ENCODE results near the gene CAPN12.

Gene CAPN12

DNA sequence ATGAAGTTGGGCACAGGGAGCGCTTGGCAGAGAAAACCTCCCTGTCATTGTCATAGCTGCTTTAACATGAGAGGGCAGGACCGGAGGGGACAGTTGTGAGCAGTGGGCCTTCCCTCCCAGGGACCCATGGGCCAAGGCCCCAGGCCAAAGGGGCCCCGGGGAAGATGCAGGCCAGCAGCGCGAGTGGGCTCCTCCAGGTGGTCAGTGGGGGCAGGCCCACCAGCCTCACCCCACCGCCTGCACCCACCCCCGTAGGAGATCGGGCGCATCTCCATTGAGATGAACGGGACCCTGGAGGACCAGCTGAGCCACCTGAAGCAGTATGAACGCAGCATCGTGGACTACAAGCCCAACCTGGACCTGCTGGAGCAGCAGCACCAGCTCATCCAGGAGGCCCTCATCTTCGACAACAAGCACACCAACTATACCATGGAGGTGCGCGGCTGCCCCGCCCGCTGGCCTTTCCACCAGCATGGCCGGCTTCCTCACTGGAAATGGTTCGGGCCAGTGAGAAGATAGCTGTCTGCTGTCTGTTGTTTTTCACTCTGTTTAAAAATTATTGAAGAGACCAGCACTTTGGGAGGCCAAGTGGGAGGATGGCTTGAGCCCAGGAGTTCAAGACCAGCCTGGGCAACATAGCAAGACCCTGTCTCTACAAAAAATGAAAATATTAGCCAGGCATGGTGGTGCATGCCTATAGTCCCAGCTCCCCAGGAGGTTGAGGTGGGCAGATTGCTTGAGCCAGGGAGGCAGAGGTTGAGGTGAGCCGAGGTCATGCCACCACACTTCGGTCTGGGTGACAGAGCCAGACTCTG lies 18.6 kb downstream of the CAPN12 start:
- no peak for DNase-seq

DNA sequence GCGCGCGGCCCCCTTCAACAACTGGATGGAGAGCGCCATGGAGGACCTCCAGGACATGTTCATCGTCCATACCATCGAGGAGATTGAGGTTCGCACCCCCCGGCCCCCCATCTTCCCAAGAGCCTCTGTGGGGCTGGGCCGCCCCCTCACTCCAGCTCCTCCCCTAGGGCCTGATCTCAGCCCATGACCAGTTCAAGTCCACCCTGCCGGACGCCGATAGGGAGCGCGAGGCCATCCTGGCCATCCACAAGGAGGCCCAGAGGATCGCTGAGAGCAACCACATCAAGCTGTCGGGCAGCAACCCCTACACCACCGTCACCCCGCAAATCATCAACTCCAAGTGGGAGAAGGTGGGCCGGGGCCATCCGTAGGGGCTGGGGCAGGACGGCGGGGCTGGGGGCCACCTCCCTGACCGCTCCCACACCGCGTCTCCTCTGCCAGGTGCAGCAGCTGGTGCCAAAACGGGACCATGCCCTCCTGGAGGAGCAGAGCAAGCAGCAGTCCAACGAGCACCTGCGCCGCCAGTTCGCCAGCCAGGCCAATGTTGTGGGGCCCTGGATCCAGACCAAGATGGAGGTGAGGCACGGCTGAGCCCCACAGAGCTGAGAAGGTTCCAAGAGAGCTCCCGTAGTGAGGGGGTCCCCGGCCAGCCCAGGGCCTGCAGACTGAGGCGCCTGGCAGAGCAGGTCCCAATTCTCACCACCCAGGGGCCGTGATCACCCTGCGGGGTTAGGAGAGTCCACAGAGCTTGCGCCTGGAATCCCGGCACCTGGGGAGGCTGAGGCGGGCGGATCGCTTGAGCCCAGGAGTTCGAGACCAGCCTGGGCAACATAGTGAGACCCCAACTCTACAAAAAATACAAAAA lies 20.1 kb downstream of the CAPN12 start:
- DNase-seq = no peak

DNA sequence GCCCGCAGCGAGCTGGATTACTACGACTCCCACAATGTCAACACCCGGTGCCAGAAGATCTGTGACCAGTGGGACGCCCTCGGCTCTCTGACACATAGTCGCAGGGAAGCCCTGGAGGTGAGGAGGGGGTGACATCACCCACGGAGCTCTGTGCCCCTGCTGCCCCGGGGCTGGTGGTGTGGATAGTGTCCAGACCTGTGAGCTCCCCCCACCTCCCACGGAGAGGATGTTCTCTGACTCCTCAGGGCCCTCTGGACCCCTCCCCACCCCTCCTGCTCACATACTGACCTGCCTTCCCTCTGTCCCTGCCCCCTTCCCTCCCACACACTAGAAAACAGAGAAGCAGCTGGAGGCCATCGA lies 20.7 kb downstream of the CAPN12 start:
- DNase-seq = no peak

- DNase-seq = no peak
These were observed 21.2 kb downstream of the CAPN12 start for GRCh38 chr19:38722947-38723605.

- no peak for DNase-seq
These were observed 22.1 kb downstream of the CAPN12 start for GRCh38 chr19:38721979-38722773.

GRCh38 chr19:38721496-38721895 lies 22.8 kb downstream of the CAPN12 start:
- DNase-seq = no peak

GRCh38 chr19:38720559-38721236 lies 23.6 kb downstream of the CAPN12 start:
- DNase-seq = no peak

DNA sequence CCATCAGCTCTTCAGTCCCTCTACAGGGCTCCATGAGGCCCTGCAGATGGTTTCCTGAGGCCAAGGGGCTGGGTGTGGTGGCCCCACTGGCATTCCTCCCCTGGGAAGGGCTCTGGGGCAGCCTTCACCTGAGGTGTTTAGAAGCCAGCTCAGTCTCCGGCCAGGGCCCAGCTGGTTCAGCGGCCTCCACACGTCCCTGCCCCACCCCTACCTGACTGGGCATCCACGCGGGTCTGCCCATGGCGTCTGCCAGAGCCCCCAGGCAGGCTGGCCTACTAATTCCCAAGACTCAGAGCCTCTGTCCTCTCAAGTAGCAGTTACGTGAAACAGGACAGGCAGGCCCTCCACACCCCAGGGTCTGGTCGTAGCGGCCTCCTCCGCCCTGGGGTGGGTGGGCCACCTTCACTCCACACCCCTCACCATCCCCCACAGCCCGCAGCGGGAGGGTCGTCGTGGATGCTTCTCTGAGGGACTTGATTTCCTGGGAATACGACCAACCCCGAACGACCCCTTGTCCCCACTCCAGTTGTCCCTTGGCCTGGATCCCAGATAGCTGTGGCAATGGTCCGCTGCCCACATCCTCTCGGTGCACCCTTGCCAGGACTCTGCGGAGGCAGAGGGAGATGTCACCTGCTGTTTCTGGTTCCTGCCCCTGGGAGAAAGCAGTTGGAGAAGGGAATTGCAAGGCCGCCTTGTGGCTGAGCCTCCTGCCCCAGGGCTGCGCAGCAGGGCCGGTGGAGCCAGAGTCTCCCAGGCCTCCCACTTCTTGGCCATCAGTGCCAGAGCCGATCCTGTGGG lies 24.3 kb downstream of the CAPN12 start:
- no peak for DNase-seq

DNA sequence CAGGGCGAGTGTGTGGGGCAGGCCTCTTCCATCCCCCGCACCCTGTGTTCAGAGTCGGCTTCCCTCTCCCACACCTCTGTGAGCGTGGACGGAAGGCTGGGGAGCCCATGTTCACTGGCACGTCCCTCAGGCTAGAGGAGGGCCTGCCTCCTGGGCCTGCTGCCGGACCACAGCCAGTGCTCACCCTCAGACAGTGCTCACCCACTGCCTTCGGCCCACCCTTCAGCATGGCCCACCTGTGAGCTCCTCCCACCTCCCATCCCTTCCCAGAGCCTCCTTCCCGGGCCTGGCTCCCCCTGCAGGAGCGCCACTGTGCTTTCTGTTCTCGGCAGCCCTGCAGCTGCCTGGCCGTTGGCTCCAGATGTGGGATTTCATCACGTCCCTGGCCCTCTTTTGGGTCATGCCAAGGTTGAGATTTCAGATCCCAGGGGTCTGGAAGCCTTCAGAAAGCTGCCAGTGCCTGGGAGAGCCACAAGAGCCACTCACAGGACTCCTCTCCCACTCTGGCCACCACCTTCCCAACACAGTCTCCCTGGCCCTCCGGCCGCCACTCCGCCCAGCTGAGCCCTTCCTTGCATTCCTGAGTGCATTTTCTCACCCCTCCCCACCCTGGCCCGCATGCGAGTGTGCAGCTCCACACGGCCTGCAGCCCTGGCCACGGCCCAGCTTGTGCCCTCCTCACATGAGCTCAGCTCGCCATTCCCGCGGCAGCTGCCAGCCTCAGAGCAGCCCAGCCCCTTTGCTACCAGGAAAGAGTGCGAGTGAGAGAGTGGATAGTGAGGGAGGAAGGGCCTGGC lies 25.3 kb downstream of the CAPN12 start:
- no peak for DNase-seq

DNA sequence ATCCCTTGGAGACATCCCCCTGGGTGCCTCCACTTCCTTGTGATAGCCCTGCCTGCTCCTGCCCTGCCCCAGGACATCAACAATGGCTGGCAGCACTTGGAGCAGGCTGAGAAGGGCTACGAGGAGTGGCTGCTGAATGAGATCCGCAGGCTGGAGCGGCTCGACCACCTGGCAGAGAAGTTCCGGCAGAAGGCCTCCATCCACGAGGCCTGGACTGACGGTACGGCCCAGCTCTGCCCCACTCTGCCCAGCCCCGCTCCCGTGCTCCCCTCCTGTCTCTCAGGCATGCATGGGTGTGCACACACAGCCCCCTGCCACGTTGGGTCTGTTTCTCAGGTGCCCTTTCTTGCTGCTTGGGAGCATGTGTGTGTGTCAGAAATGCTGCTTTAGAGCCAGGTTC lies 26.4 kb downstream of the CAPN12 start:
- no peak for DNase-seq

DNA sequence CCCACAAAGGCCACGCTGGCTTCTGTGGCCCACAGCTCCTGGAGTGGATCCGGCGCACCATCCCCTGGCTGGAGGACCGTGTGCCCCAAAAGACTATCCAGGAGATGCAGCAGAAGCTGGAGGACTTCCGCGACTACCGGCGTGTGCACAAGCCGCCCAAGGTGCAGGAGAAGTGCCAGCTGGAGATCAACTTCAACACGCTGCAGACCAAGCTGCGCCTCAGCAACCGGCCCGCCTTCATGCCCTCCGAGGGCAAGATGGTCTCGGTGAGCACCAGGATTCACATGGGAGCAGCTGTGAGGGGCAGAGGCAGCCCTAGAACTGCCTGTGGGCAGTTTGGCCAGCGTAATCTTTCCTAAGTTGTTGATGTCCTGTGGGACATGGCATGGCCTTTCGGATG lies 27.2 kb downstream of the CAPN12 start:
- no peak for DNase-seq

DNA sequence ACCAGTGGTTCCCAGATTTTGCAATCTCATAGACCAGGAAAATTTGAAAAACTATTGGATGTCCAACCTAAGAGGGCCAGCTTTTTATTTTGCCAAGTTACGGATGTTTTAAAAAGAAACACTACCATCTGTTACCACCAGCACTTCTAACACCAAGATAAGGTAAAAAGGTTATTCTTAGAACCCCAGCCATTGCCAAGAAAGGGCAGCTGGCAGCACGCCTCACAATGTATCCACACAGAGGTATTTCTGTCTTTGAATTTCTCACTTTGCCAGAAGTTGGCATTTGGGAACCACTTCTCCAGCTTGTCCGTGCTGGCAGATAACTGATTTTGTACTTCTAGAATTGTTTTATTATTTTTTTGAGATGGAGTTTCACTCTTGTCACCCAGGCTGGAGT lies 28.7 kb downstream of the CAPN12 start:
- no peak for DNase-seq

DNA sequence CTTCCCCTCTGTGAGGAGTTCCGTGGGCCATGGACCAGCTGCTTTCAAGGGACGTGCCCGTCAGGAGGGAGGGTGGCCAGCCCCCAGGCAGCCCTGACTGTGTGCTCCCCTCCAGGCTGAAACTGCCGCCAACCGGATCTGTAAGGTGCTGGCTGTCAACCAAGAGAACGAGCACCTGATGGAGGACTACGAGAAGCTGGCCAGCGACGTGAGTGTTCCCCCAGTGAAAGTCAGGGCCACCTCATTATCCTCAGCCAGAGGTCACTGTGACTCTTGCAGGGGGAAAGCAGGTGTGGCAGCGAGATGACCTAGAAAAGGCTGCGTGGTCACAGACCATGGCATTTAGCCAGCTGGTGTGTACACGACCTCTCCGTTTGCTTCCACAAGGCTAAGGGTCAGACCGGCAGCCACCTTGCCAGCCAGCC lies 29.9 kb downstream of the CAPN12 start:
- no peak for DNase-seq

GRCh38 chr19:38713865-38714264 lies 30.4 kb downstream of the CAPN12 start:
- no peak for DNase-seq

DNA sequence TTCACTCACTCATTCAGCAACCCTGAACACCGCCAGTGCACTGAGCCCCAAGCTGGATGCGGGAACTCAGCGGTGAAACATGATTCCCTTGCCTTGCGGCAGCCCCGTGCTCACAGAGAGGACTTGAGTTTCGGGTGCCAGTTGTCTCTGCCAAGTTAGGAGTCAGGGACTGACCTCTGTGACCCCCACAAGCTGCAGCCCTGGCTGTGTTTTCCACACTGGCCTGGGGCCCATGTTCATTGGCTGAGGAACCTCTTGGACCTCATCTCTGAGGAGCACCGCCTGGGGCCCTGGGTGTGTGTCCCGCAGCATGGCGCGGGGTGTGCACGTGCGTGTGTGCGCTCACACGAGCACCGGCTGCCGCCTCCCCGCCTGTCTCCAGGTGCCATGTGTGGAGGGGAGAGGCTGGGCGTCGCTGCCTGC lies 31.0 kb downstream of the CAPN12 start:
- DNase-seq = no peak

DNA sequence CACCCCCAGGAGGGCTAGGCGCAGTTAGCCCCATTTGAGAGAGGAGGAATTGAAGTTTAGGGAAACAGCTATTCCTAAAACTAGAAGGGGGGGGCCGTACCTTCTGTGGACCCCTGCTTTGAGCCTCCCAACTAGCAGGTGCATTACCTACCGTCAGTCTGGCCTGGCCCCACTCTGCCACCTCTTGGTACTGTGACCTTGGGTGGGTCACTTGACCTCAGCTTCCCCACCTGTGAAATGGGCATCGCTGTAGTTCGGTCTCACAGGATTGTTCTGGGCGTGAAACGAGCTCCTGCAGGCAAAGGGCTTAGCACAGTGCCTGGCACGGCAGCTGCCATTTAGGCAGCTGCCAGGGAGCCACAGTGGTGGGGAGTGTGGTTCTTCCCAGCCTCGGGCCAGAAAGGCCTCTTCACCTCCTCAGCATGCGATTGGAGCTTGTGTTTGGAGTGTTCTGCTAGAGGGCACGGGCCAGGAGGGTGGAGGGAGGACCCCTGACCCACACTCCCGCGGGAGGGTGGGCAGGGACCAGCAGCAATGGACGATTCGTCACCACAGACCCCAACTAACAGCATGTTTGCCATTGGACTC lies 32.0 kb downstream of the CAPN12 start:
- DNase-seq = no peak

- no peak for DNase-seq
These were observed 32.5 kb downstream of the CAPN12 start for GRCh38 chr19:38711726-38712153.

- no peak for DNase-seq
These were observed 33.1 kb downstream of the CAPN12 start for GRCh38 chr19:38710928-38711725.

- DNase-seq = no peak
These were observed 33.9 kb downstream of the CAPN12 start for GRCh38 chr19:38710416-38710702.

Measured in stimulated activated naive CD4-positive, alpha-beta T cell (primary cell).